Stimulated activated CD4-positive, alpha-beta T cell treated with anti-CD3 and anti-CD28 coated beads, Interleukin-1b, Interleukin-23, amount 100 ng/mL, for 24 hours (primary cell): Measurements from ENCODE around the gene CNOT2.
A peak's percentile ranks its signal among the peaks of the same experiment; 100 is the strongest.

Source experiments
- DNase-seq, 4 experiments: peaks; one replicate each; pipeline ENCODE4 v3.0.0-alpha.2; 2020; ENCODE audit warnings: low read depth in 4 of 4, low spot score in 1 of 4

CNOT2 gene

GRCh38 chr12:70242695-70243509, at the start of gene CNOT2:
TSS of gene CNOT2 (plus strand) at chr12:70243433. CDS start at chr12:70278227, 34,794 bp downstream.
- DNase-seq, result peak; percentile 81 to 86 (median 84)

DNA sequence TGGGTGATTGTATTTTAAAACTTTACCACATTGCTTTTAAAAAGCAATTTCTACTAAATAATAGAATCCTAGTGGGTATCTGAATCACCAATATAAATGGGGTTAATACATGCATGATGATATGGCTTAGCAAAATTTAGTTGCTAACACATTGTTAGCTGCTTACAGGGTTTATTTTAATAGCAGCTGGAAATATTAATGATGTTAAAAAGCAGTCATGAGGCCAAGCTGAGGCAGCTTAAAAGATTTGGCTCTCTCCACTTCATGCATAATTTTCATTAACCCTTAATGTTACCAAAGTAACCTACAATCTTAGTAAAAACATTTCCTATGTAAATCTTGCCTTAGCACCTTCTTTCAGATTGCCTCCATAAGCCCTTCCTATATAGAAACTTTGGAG, 49.2 kb upstream of the CNOT2 start:
- DNase-seq, result no peak

- DNase-seq, result no peak
Observed at GRCh38 chr12:70196811-70197281, 46.4 kb upstream of the CNOT2 start.

GRCh38 chr12:70197345-70197744, 45.9 kb upstream of the CNOT2 start:
- DNase-seq, result no peak

DNA sequence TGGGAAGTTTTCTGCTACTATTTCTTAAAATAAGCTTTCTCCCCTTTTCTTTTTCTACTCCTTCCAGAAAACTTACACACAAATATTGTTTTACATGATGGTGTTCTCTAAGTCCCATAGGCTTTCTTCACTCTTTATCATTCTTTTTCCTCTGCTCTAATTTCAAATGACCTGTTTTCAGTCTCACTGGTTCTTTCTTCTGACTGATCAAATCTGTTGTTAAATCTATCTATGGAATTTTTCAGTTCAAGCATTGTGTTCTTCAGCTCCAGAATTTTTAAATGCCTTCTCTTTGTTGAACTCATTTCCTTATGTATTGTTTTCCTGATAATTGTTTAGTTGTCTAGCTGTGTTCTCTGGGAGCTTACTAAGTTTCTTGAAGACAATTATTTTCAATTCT, 29.5 kb upstream of the CNOT2 start:
- no peak for DNase-seq

DNA sequence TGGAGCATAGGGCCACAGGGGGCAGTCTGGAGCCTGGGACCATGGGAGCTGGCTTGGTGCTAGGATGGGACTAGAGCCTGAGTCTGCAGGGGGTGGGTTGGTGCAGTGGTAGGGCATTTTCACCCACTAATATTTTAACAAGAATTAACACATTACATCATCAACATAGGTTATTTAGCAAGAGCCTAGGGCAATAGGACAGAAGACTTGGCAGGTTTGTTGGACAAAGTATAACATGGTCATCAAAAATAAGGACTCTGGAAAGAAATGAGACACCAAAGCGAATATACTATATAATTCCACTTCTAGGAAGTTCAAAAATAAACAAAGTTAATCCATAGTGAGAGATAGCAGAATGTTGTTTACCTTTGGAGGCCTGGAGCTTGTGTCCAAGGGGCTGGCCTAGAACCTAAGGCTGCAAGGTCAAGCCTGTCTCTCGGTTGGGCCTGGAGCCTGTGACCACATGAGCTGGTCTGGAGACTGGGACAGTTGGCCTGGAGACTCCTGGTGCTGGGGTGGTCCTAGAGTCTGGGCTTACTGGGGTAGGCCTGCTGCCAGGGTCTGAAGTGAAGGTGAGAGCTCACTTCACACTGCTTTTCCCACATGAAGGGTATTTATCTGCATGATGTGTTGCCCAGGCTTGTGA, 28.1 kb upstream of the CNOT2 start:
- DNase-seq, result no peak

DNA sequence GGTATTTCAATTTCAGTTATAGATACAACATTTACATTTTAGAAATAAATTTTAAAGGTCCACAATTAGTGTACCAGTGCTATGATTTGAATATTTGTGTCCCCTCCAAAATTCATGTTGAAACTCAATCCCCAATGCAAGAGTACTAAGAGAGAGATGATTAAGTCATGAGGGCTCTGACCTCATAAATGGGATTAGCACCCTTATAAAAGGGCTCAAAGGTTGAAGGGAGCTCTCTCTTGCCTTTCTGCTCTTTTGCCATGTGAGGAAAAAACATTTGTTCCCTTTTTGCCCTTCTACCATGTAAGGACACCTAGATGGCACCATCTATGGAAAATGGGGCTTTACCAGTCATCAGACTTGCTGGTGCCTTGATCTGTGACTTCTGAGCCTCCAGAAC, 25.8 kb upstream of the CNOT2 start:
- no peak for DNase-seq

GRCh38 chr12:70221626-70222025, 21.6 kb upstream of the CNOT2 start:
- no peak for DNase-seq

DNA sequence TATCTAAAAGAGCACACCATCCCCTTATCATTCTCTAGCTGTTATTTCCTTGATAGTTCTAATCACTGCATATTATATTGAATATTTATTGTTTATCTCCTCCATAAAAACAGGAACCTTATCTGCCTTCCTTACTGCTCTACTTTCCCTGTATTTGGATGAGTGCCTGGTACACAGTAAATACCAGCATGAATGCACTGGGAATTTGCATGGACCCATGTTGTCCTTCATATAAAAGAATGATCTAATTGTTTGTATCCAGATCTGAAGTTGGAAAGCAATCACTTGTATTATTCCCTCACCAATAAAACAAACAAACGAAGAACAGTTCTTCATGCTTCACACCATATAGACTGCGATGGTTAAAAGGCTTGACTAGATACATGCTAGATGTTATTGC, 15.3 kb upstream of the CNOT2 start:
- DNase-seq, result no peak

DNA sequence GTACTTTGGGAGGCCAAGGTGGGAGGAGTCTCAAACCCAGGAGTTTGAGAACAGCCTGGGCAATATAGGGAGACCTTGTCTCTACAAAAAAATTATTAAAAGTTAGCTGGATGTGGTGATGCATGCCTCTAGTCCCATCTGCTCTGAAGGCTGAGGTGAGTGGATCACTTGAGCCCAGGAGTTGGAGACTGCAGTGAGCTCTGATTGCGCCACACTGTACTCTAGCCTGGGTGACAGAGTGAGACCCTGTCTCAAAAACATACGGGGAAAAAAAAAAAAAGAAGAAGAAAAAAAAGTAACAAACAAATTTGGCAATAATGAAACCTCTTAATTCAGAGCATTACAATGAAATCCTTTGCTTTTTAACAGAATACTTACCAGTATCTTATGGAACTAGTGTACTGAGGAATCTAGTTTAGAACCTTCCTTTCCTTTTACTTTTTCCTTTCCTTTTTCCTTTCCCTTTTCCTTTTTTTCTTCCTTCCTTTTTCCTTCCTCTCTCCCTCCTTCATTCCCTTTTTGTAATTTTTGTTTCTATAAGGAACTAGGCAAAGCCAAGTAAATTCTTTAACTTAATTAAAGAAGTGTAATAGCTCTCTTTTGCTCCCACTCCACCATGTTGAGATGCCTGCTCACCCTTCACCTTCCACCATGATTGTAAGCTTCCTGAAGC, 12.2 kb upstream of the CNOT2 start:
- no peak for DNase-seq

DNA sequence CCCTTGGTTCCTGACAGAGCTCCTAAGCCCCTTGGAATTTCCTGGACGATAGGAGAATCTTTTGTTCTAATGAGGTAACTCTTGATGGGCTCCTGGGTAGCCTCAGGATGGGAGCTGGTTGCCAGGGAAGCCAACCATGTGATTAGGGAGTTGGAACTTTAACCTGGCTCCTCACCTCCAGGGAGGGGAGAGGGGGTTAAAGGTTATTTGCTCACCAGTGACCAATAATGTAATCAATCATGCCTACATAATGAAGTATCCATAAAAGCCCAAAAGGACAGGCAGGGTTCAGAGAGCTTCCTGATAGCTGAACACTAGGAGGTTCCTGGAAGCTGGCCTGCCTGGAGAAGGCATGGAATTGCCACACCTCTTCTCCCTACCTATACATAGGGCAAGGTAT, 6.2 kb upstream of the CNOT2 start:
- no peak for DNase-seq

- DNase-seq, result no peak
Observed at GRCh38 chr12:70240673-70241072, 2.6 kb upstream of the CNOT2 start.

DNA sequence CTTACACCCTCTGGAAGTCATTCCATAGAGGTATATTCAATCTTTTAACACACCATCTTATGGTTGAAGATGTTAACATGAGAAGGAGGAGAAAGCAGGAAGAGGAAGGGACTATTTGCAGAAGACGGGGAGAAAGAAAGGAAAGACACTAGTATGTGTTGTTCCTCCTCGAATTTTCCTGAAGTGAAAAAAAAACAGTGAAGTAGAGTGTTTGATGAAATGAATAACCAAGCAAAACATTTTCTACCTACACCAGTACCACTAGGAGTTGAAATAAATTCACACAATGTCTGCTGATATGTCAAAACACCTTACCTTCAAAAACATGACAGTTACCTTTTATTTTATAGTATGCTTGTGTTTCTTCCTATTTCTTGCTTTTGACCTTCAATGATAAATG, 1.4 kb upstream of the CNOT2 start:
- no peak for DNase-seq

- peak in 3 of 4 experiments; percentile 35 to 50 (median 45) for DNase-seq
Observed at GRCh38 chr12:70243510-70244371, 508 bp downstream of the CNOT2 start.

DNA sequence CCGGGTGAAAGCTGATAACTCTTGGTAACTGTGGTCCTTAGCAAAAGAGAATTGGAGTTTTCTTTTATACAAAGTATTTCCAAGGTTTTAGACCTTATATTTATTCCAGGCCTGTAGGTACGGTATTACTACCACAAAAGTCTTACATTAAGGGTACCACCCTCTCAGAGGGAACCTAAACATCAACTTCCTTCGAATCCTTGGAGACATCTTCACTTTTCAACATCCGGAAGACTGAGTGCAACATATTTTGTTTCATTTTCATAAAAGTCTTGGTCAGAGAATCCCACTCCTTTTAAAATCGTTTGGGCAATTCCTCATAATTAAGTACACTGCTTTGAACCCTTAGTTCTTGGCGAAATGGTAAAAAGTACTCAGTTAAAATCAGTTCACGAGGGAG, 1.2 kb downstream of the CNOT2 start:
- DNase-seq, result no peak

DNA sequence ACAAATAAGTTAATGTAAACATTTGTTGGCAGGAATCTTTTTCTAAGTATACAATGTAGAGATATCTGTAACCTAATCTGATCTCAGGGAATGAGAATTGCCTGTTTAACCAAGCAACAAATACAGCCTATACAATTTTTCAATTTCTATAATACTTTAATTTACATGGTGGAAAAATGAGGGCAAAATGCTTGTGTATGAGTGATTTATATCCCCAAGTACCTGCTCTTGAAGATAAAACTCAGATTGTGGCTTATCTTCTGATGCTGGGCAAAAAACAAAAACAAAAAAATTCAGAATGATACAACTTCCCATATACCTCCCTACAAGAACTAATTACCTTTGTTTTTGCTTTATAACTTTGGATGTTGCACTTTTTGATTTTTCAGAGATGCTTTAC, 2.2 kb downstream of the CNOT2 start:
- DNase-seq, result no peak

- no peak for DNase-seq
Observed at GRCh38 chr12:70246580-70246979, 3.3 kb downstream of the CNOT2 start.

GRCh38 chr12:70247653-70248199, 4.5 kb downstream of the CNOT2 start:
- DNase-seq, result no peak

DNA sequence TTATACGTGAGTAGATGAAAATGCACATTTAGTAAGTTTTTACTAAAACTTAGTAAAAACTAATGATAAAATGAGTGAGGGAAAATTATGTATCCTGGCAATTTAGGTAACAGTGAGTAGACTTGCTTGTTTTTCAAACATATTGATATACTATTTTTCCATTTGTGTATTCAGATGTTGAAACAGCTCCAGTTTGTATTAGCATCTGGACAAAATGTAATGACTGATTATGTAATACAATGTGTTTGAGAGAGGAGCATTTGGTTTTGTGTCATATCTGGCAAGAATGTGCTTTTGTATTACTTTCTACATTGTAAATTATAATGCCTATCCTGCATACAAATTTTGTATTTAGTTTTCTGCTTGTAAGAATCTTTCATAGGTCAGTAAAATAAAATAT, 5.6 kb downstream of the CNOT2 start:
- DNase-seq, result no peak

DNA sequence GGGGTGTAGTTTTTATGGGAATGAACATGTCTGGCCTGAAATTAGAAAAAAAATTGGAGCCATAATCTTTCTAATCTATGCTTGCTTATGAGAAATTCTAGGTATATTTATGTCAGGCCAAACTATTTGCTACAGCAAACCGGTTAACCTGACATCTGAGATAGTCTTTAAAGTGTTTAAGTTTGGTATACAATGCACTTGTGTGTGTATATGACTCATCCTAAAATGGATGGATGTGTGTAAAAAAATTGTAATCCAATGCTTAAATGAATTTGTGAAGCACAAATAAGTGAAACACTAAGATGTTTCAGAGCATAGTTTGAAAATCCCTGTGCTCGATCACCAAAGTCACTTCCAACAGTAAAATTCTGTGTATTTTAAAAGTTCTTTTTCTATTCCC, 6.7 kb downstream of the CNOT2 start:
- no peak for DNase-seq

GRCh38 chr12:70251226-70251625, 8.0 kb downstream of the CNOT2 start:
- no peak for DNase-seq
